ENCODE results near the gene BAG3. TPM values are rescaled to one million over a fixed set of nuclear protein-coding genes. Genes with fewer than 3 reads are reported as not detected.

Gene BAG3
- total and polyA plus RNA-seq, 3 experiments from 2014 or later, result 11.3 to 12.5 (median 12.0) TPM

GRCh38 chr10:119726676-119727261 lies 75.6 kb downstream of the BAG3 start:
- peaks cover 17 to 35% (median 29%) of the 10 kb centered on the region in 3 donors for H3K4me1 Mint-ChIP-seq
- no peaks in the 10 kb centered on the region for H3K27me3 Mint-ChIP-seq
- peak in 1 of 5 donors; percentile 10 for DNase-seq

More at GRCh38 chr10:119726676-119727261, 75.6 kb downstream of the BAG3 start:
- Histone ChIP-seq H3K27me3 (ENCODE audit: insufficient read depth, low read length, poor library complexity, severe bottlenecking) (no peaks in the 10 kb centered on the region), H3K4me3 (ENCODE audit: low read length) (peak overlapping the region; percentile 73), H3K27ac (ENCODE audit: low read depth, low read length) (no peak overlapping the region), H3K36me3 (ENCODE audit: insufficient read depth, low read length) (no peaks in the 10 kb centered on the region), H3K4me1 (ENCODE audit: insufficient read depth, low read length) (peaks cover 15% of the 10 kb centered on the region), H3K9me3 (ENCODE audit: low read length) (no peaks in the 10 kb centered on the region)
- ChIA-PET CTCF (interaction anchor here (0.9 to 3.8 kb wide), 5 partner anchors 9 to 44 kb away, joined by 3 to 14 read pairs (median 5); no protein-coding TSS in a partner anchor), POLR2A (interaction anchor here (0.8 to 1.9 kb wide), 4 partner anchors 9 to 972 kb away, joined by 3 to 16 read pairs (median 4); partner anchors contain the start of gene CACUL1)
- Mint-ChIP-seq H3K27ac (peak overlapping the region; percentile 32 to 97 (median 83)), H3K9me3 (no peaks in the 10 kb centered on the region), H3K4me3 (peak overlapping the region; percentile 89 to 93 (median 90)), H3K36me3 (peaks cover 0 to 4% (median 0%) of the 10 kb centered on the region in 3 donors)

Other genes with a start within 250 kb of the BAG3 start
- gene RGS10, start 108.7 kb upstream of the BAG3 start, total RNA-seq, result 100 to 1,000 TPM; 127 to 130 TPM
- 182 TPM for gene RGS10, start 108.7 kb upstream of the BAG3 start, polyA plus RNA-seq
- 100 to 1,000 TPM; 201 to 207 TPM for gene TIAL1, start 54.4 kb upstream of the BAG3 start, total RNA-seq
- 15.0 TPM for gene TIAL1, start 54.4 kb upstream of the BAG3 start, polyA plus RNA-seq
- 10 to 100 TPM; 22.3 to 23.0 TPM for gene INPP5F, start 74.7 kb downstream of the BAG3 start, total RNA-seq
- 4.4 TPM for gene INPP5F, start 74.7 kb downstream of the BAG3 start, polyA plus RNA-seq
- gene MCMBP, start 221.5 kb downstream of the BAG3 start, total RNA-seq, result 100 to 1,000 TPM; 136 to 137 TPM
- gene MCMBP, start 221.5 kb downstream of the BAG3 start, polyA plus RNA-seq, result 58.7 TPM
- 10 to 100 TPM; 74.0 to 79.0 TPM for gene SEC23IP, start 241.3 kb downstream of the BAG3 start, total RNA-seq
- gene SEC23IP, start 241.3 kb downstream of the BAG3 start, polyA plus RNA-seq, result 46.4 TPM